ENCODE results near the gene MAST2.
"Not testable (repeated sequence)": the region's sequence is repeated elsewhere in the genome, so short reads cannot be mapped to it uniquely, and the experiment has no call there.

The MAST2 gene

GRCh38 chr1:45815667-45816458, 12.5 kb downstream of the MAST2 start:
- peak; percentile 26 for DNase-seq

GRCh38 chr1:45820173-45820572, 16.8 kb downstream of the MAST2 start:
- no peak for DNase-seq

DNA sequence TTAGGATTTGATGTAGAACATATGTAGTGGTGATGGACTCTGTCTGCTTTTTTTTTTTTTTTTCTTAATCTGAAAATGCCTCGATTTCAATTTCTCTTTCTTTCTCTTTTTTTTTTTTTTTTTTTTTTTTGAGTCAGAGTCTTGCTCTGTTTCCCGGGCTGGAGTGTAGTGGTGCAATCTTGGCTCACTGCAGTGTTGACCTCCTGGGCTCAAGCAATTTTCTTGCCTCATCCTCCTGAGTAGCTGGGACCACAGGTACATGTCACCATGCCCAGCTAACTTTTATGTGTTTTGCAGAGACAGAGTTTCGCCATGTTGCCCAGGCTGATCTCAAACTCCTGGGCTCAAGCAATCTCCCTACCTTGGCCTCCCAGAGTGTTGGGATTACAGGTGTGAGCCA, 17.4 kb downstream of the MAST2 start:
- DNase-seq: no peak

- DNase-seq: no peak
Observed at GRCh38 chr1:45822644-45823043, 19.2 kb downstream of the MAST2 start.

- DNase-seq: no peak
Observed at GRCh38 chr1:45824607-45825006, 21.2 kb downstream of the MAST2 start.

- DNase-seq: no peak
Observed at GRCh38 chr1:45827256-45827655, 23.8 kb downstream of the MAST2 start.

- DNase-seq: no peak
Observed at GRCh38 chr1:45828841-45829240, 25.4 kb downstream of the MAST2 start.

GRCh38 chr1:45833361-45833760, 29.9 kb downstream of the MAST2 start:
- peak; percentile 4 for DNase-seq

GRCh38 chr1:45834689-45835088, 31.3 kb downstream of the MAST2 start:
- no peak for DNase-seq

DNA sequence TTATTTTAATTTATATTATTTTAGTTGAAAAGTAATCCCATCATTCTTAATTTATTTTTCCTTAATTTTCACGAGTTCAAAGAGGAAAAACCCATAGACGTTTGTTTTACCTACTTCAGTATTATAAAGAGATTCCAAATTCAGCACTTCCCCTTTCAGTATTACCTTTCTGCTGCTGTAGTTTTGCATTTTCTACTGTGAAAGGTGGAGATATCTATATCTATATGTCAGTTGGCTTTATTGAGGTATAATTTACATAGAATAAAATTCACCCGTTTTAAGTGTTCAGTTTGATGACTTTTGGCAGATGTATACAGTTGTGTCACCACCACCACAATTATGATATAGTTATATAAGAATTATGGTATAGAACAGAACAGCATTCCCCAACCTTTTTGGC, 33.0 kb downstream of the MAST2 start:
- DNase-seq: no peak

GRCh38 chr1:45836861-45837260, 33.4 kb downstream of the MAST2 start:
- not testable (repeated sequence) for DNase-seq

DNA sequence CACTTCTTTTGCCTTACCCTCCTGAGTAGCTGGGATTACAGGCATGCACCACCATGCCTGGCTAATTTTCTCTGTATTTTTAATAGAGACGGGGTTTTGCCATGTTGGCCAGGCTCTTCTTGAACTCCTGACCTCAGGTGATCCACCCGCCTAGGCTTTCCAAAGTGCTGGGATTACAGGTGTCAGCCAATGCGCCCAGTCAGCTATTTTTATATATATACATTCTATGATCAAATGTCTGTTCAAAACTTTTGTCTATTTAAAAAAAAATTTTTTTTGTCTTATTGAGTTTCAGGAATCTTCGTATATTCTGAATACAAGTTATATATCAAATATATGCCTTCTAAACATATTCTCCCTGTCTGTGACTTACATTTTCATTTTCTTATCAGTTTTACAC, 34.9 kb downstream of the MAST2 start:
- not testable (repeated sequence) for DNase-seq

DNA sequence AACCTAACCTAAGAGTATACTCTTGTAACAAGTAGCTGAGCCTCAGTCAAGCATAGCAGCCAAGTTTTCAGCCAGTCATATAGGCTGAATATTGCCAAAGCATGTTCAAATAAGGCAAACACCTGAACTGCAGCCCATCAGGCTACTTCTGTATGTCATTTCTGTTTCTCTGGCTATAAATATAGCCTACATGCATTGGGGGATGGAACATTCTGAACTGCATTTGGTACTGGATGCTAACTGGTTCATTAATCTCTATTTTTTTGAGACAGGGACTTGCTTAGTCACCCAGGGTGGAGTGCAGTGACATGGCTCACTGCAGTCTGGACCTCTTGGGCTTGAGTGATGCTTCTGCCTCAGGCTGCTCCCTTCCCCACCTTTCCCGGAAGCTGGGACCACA, 37.3 kb downstream of the MAST2 start:
- peak; percentile 34 for DNase-seq

- no peak for DNase-seq
Observed at GRCh38 chr1:45842786-45843185, 39.4 kb downstream of the MAST2 start.

- peak; percentile 45 for DNase-seq
Observed at GRCh38 chr1:45843474-45843905, 40.1 kb downstream of the MAST2 start.

DNA sequence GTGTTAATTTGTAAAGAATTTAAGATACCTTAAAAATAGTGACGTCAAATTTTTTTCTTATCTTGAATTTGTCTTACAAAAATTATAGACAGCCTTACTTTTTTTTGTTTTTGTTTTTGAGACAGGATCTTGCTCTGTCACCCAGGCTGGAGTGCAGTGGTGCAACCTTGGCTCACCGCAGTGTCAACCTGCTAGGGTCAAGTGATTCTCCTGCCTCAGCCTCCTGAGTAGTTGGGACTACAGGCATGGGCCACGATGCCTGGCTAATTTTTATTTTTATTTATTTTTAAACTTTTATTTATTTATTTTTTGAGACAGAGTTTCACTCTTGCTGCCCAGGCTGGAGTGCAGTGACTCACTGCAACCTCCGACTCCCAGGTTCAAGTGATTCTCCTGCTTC, 40.6 kb downstream of the MAST2 start:
- not testable (repeated sequence) for DNase-seq

GRCh38 chr1:45846931-45847330, 43.5 kb downstream of the MAST2 start:
- peak; percentile 88 for DNase-seq

DNA sequence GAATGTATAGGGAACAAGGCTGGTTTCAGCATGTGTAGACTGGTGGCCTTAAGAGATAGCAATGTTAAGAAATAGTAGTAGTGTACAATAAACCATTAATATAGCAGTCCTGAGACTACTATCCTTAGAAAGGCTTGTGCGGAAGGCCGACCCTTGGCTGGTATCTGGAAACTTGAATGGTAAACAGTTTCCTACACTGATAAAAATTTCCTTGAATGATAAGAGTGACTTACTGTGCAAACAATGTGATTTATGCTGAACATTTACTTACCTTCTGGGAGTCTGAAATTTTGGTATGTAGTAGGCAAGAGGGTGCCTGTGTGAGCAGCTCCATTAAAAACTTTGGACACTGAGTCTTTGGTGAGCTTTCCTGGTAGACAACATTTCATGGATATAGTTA, 44.7 kb downstream of the MAST2 start:
- no peak for DNase-seq

- DNase-seq: peak; percentile 23
Observed at GRCh38 chr1:45848714-45849113, 45.3 kb downstream of the MAST2 start.

DNA sequence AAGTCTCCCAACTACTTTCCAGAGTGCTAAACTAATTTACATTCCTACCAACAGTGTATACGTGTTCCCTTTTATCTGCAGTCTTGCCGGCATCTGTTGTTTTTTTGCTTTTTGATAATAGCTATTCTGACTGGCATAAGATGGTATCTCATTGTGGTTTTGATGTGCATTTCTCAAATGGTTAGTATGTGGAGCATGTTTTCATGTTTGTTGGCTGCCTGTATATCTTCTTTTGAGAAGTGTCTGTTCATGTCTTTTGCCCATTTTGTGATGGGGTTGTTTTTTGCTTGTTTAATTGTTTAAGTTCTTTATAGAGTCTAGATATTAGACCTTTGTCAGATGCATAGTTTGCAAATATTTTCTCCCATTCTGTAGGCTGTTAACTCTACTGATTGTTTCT, 46.6 kb downstream of the MAST2 start:
- no peak for DNase-seq

DNA sequence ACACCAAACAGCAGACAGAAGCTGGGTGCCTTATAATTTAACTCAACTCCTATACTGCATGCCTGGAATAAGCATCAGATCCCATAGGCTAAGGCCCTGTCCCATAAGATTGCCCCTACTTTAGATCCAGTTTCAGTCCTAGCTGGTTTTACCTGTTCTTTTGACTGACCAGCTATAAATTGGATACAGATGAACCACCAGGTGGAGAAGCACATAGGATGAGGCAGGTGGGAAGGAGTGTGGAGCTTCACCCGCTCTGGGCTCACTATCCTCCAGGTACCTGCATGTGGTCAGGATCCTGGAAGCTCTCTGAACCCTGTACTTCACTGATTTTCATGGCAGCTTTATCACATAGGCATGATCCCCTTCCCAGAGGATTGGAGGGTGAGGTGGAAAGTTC, 51.3 kb downstream of the MAST2 start:
- DNase-seq: no peak

- no peak for DNase-seq
Observed at GRCh38 chr1:45857101-45857700, 53.8 kb downstream of the MAST2 start.

GRCh38 chr1:45857755-45858492, 54.5 kb downstream of the MAST2 start:
- not testable (repeated sequence) for DNase-seq

DNA sequence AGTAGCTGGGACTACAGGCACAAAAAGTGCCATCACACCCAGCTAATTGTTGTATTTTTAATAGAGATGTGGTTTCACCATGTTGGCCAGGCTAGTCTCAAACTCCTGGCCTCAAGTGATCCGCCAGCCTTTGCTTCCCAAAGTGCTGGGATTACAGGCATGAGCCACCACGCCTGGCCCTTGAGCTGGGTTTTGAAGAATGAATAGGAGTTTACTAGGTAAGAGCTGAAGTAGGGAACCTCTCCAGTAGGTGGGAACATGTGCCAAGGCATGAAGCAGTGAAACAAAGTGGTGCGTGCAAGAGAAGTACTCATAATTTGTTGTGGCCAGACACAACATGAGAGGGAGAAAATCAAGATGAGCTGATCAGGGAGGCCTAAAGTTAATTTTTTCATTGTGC, 55.8 kb downstream of the MAST2 start:
- no peak for DNase-seq
